ENCODE measurements around the gene MAGED4. TPM values are rescaled to one million over a fixed set of nuclear protein-coding genes. Genes with fewer than 3 reads are reported as not detected.
"Not testable (repeated sequence)": the region's sequence is repeated elsewhere in the genome, so short reads cannot be mapped to it uniquely, and the experiment has no call there.

MAGED4 gene, protein sequence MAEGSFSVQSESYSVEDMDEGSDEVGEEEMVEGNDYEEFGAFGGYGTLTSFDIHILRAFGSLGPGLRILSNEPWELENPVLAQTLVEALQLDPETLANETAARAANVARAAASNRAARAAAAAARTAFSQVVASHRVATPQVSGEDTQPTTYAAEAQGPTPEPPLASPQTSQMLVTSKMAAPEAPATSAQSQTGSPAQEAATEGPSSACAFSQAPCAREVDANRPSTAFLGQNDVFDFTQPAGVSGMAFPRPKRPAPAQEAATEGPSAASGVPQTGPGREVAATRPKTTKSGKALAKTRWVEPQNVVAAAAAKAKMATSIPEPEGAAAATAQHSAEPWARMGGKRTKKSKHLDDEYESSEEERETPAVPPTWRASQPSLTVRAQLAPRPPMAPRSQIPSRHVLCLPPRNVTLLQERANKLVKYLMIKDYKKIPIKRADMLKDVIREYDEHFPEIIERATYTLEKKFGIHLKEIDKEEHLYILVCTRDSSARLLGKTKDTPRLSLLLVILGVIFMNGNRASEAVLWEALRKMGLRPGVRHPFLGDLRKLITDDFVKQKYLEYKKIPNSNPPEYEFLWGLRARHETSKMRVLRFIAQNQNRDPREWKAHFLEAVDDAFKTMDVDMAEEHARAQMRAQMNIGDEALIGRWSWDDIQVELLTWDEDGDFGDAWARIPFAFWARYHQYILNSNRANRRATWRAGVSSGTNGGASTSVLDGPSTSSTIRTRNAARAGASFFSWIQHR
- under 1 TPM in 1 of 2 experiments, not detected in 1; 0.25 TPM for total RNA-seq

DNA sequence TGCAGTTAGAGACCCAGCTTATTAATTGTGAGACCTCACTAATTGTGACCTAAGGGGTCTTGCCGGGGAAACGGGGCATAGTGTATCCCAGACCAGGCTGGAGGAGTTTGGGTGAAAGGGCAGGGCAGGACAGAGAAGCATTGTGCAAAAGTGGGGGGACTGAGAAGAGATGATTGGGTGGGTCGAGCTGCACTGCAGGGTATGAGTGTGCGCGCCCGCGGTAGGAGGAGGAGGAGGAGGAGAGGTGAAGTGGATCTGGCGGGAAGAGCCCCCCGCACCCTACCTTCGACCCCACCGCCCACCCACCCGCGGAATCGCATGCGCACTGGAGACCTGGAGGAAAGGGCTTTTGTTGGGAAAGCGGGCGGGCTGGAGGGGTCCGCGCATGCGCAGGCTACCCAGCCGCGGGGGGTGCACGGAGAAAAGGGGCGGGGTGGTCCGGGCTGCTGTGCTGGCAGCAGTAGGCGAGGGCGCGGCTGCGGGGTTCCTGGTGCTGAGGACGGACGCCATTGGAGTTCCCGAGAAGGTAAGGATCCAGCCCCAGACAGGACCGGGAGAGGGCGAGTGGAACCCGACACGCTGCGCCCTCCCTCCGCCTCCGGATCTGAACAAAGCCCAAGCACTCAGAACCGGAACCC is at the start of gene MAGED4:
Gene MAGED4 (plus strand): TSS at position 449 of the 638 bp plus-strand sequence. CDS start 1,035 bp downstream, outside the sequence.
- H3K4me1 Mint-ChIP-seq (ENCODE audit: low read depth); H3K4me3 Mint-ChIP-seq; intact Hi-C loops (cut with micrococcal nuclease): not testable (repeated sequence)

DNA sequence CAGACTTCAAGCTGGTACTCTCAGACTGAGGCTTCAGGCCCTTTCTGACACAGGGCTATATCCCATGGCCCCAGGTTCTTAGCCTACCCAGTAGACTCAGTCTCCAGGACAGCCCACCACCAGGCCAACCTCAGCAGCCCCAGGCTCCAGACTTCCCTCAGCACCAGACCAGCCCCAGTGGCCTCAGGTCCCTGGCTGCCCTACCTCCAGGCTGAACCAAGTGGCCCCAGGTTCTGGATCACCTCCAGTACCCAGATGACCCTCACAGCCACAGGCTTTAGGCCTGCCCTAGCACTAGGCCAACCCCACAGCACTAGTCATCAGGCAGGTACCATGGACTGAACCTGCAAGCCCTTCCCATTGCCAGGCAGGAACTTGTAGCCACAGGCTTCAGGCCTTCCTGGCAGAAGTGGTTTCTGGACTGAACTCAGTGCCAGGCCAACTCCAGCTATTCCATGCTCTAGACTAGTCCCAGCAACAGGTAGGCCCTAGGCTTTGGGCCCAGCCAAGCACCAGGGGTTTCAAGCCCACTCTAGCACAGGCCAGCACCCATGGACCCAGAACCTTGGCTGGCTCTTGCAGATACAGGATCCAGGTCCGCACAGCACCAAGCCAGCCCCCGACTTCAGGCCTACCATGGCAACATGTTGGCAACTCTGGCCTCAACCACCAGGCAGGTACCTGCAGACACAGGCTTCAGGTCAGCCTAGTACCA is 45.7 kb upstream of the MAGED4 start:
- Mint-ChIP-seq H3K27me3 (ENCODE audit: low read depth) (no peaks in the 10 kb centered on the region), H3K27ac (no peak overlapping the region), H3K36me3 (ENCODE audit: low read depth) (no peaks in the 10 kb centered on the region), H3K4me3 (no peak overlapping the region), H3K9me3 (no peaks in the 10 kb centered on the region), H3K4me1 (ENCODE audit: low read depth) (no peaks in the 10 kb centered on the region)
- CTCF ChIA-PET = no interaction called here
- intact Hi-C loops (cut with micrococcal nuclease) = no loop called here
- DNase-seq = no peak

More for the DNA sequence above, at the start of gene MAGED4:
- CTCF ChIA-PET; DNase-seq; H3K27me3 Mint-ChIP-seq (ENCODE audit: low read depth); H3K36me3 Mint-ChIP-seq (ENCODE audit: low read depth); H3K27ac Mint-ChIP-seq; H3K9me3 Mint-ChIP-seq: not testable (repeated sequence)

DNA sequence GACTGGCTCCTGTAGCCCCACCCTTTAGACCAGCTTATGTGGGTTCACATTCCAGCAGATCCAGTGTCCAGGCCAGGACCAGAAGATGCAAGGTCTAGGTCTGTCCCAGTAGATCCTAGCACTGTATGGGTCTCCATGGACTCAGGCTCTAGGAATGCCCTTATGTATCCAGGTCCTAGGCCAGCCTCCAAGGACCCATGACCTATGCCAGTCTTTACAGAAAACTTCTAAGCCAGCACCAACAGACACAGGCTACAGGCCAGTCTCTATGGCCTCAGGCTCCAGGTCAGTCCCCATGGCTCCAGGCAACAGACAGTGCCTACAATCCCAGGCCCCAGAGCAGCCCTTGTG is 45.2 kb upstream of the MAGED4 start:
- CTCF ChIA-PET = no interaction called here
- H3K27ac Mint-ChIP-seq = no peak overlapping the region

DNA sequence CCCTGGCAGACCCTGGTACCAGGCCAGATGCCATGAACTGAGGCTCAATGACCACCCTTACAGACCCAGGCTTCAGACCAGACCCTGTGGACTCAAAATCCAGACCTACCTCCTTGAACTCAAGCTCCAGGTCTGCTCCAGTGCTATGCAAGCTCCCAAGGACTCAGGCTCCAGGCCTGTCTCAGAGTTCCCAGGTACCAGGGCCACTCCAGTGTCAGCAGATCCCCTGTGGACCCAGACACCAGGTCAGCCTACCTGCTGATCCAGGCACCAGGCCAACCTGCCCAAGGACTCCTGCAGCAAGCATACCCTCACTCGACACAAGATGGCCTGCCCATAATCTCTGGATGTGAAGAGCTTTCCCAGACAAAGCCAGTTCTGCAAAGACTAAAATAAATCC is 44.7 kb upstream of the MAGED4 start:
- no peak for DNase-seq
- Mint-ChIP-seq H3K9me3 (no peaks in the 10 kb centered on the region), H3K36me3 (ENCODE audit: low read depth) (no peaks in the 10 kb centered on the region), H3K27ac (no peak overlapping the region), H3K4me1 (ENCODE audit: low read depth) (no peaks in the 10 kb centered on the region), H3K4me3 (no peak overlapping the region), H3K27me3 (ENCODE audit: low read depth) (no peaks in the 10 kb centered on the region)
- CTCF ChIA-PET = no interaction called here
- intact Hi-C loops (cut with micrococcal nuclease) = no loop called here

More for the DNA sequence above, 45.2 kb upstream of the MAGED4 start:
- intact Hi-C loops (cut with micrococcal nuclease) = no loop called here
- Mint-ChIP-seq H3K9me3 (no peaks in the 10 kb centered on the region), H3K36me3 (ENCODE audit: low read depth) (no peaks in the 10 kb centered on the region), H3K4me1 (ENCODE audit: low read depth) (no peaks in the 10 kb centered on the region), H3K27me3 (ENCODE audit: low read depth) (no peaks in the 10 kb centered on the region), H3K4me3 (no peak overlapping the region)
- DNase-seq = no peak

DNA sequence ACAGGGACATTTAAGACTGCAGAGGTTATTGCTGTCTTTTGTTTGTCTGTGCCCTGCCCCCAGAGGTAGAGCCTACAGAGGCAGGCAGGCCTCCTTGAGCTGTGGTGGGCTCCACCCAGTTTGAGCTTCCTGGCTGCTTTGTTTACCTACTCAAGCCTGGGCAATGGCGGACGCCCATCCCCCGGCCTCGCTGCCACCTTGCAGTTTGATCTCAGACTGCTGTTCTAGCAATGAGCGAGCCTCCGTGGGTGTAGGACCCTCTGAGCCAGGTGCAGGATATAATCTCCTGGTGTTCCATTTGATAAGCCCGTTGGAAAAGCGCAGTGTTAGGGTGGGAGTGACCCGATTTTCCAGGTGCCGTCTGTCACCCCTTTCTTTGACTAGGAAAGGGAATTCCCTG is 34.0 kb upstream of the MAGED4 start:
- H3K27me3 Mint-ChIP-seq (ENCODE audit: low read depth); H3K9me3 Mint-ChIP-seq; H3K4me1 Mint-ChIP-seq (ENCODE audit: low read depth); CTCF ChIA-PET; intact Hi-C loops (cut with micrococcal nuclease); H3K36me3 Mint-ChIP-seq (ENCODE audit: low read depth); H3K27ac Mint-ChIP-seq; H3K4me3 Mint-ChIP-seq; DNase-seq: not testable (repeated sequence)

DNA sequence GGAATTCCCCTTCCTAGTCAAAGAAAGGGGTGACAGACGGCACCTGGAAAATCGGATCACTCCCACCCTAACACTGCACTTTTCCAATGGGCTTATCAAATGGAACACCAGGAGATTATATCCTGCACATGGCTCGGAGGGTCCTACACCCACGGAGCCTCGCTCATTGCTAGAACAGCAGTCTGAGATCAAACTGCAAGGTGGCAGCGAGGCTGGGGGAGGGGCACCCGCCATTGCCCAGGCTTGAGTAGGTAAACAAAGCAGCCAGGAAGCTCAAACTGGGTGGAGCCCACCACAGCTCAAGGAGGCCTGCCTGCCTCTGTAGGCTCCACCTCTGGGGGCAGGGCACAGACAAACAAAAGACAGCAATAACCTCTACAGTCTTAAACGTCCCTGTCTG is 24.5 kb upstream of the MAGED4 start:
- H3K27me3 Mint-ChIP-seq (ENCODE audit: low read depth); DNase-seq; H3K27ac Mint-ChIP-seq; intact Hi-C loops (cut with micrococcal nuclease); H3K36me3 Mint-ChIP-seq (ENCODE audit: low read depth); H3K4me3 Mint-ChIP-seq; CTCF ChIA-PET; H3K4me1 Mint-ChIP-seq (ENCODE audit: low read depth); H3K9me3 Mint-ChIP-seq: not testable (repeated sequence)

DNA sequence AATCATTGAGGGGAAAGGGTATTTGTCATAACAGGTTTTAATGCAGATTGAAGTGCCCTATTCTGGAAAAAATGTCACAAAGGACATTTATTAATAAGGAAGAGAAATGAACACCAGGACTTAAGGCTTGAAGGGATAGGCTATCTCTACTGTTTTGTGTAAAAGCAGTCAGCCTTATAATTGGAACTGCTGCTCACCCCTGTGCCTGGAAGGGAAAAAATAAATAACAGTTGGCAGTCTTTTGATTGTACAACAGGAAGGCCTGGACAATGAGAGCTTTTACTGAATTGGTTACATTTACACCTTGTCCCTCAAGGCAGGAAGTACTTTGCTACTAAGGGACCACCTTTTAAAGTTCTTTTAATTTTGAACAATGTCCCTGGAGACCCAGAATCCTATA is 17.8 kb upstream of the MAGED4 start:
- CTCF ChIA-PET = no interaction called here
- no peak for DNase-seq
- Mint-ChIP-seq H3K27ac (no peak overlapping the region), H3K36me3 (ENCODE audit: low read depth) (no peaks in the 10 kb centered on the region), H3K4me1 (ENCODE audit: low read depth) (no peaks in the 10 kb centered on the region), H3K4me3 (no peak overlapping the region), H3K27me3 (ENCODE audit: low read depth) (peaks cover 4% of the 10 kb centered on the region), H3K9me3 (no peaks in the 10 kb centered on the region)
- intact Hi-C loops (cut with micrococcal nuclease) = no loop called here

DNA sequence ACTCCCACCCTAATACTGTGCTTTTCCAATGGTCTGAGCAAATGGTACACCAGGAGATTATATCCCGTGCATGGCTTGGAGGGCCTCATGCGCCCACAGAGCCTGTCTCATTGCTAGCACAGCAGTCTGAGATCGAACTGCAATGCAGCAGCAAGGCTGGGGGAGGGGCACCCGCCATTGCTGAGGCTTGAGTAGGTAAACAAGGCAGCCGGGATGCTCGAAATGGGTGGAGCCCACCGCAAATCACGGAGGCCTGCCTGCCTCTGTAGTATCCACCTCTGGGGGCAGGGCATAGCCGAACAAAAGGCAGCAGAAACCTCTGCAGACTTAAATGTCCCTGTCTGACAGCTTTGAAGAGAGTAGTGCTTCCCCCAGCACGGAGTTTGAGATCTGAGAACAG is 13.6 kb upstream of the MAGED4 start:
- DNase-seq; H3K4me1 Mint-ChIP-seq (ENCODE audit: low read depth); intact Hi-C loops (cut with micrococcal nuclease); H3K36me3 Mint-ChIP-seq (ENCODE audit: low read depth); H3K27ac Mint-ChIP-seq; H3K9me3 Mint-ChIP-seq; H3K4me3 Mint-ChIP-seq; CTCF ChIA-PET: not testable (repeated sequence)
- H3K27me3 Mint-ChIP-seq (ENCODE audit: low read depth) = peaks cover 11% of the 10 kb centered on the region

DNA sequence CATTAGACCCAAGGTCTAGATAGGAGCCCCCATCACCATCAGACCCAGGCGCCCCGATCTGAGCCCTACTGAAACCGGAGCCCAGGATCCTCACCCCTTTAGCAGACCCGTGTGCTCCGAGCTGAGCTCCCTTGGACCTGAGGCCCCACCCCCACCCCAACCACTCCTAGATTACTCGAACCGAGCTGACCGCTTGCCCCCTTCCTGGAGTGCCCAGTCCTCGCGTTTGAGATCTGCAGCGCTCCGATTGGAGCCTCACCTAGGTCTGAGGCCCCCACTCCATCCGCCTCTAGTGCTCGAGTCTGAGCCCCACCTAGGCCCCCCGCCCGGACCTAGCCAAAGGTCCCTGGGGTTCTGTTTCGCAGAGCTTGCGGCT is 378 bp downstream of the MAGED4 start:
- H3K9me3 Mint-ChIP-seq; DNase-seq; H3K36me3 Mint-ChIP-seq (ENCODE audit: low read depth); intact Hi-C loops (cut with micrococcal nuclease); H3K27me3 Mint-ChIP-seq (ENCODE audit: low read depth); H3K4me3 Mint-ChIP-seq; CTCF ChIA-PET; H3K27ac Mint-ChIP-seq; H3K4me1 Mint-ChIP-seq (ENCODE audit: low read depth): not testable (repeated sequence)

DNA sequence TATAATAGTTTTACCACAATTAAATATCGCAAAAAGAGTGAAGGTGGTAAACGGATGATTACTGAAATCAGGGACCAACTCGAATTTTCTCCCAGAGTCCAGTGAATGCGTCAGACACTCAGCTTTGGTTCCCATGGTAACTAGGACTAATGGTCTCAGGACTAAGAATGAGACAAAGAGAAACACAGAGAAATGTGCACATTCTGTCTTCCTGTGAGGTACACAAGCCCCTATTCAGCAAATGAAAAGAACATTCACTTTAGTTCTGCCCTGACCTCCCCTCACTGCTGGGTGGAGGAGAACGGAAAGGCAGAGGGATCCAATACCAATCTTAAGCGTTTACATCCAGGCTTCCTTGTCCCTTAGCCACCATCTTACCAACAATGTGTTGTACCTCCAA is 26.7 kb downstream of the MAGED4 start:
- intact Hi-C loops (cut with micrococcal nuclease); H3K27me3 Mint-ChIP-seq (ENCODE audit: low read depth); DNase-seq; CTCF ChIA-PET; H3K27ac Mint-ChIP-seq; H3K4me1 Mint-ChIP-seq (ENCODE audit: low read depth); H3K4me3 Mint-ChIP-seq; H3K9me3 Mint-ChIP-seq; H3K36me3 Mint-ChIP-seq (ENCODE audit: low read depth): not testable (repeated sequence)

DNA sequence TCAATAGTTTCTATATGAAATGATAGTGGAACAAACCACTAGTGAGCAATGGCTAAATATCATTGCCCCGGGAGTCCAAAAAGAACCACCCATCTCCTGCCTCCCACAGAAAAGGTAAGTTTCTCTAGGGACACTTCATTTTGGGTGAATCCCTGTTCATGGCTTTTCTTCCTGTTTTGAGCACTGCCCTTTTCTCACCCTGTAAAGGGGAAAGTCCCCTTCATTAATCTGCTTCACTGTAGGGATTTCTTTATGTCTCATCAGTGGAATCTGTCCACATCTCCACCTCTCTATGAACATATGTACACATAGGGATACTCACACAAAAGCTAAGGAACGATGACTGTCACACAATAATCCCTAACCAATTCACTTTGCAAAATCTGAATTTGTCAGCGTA is 28.6 kb downstream of the MAGED4 start:
- Mint-ChIP-seq H3K4me1 (ENCODE audit: low read depth) (no peaks in the 10 kb centered on the region), H3K9me3 (no peaks in the 10 kb centered on the region), H3K4me3 (no peak overlapping the region), H3K36me3 (ENCODE audit: low read depth) (no peaks in the 10 kb centered on the region), H3K27ac (no peak overlapping the region), H3K27me3 (ENCODE audit: low read depth) (peaks cover 7% of the 10 kb centered on the region)
- no peak for DNase-seq
- intact Hi-C loops (cut with micrococcal nuclease) = no loop called here
- CTCF ChIA-PET = no interaction called here

DNA sequence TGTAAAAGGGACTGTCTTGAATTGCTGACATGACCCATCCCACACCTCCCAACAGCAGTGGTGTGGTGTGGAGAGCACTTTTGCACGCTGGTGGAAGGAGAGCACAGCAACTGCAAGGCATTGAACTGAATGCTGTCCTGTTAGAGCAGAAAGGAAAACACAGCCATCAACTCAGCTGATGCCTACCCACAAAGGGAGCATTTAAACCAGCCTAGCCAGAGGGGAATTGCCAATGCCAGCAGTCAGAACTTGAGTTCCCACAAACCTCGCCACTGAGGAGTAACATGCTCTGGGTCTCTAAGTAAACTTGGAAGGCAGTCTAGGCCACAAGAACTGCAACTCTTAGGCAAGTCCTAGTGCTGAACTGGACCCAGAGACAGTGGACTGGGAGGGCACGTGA is 31.9 kb downstream of the MAGED4 start:
- Mint-ChIP-seq H3K27ac (no peak overlapping the region), H3K9me3 (peaks cover 3% of the 10 kb centered on the region), H3K4me3 (no peak overlapping the region), H3K4me1 (ENCODE audit: low read depth) (no peaks in the 10 kb centered on the region), H3K27me3 (ENCODE audit: low read depth) (peaks cover 7% of the 10 kb centered on the region), H3K36me3 (ENCODE audit: low read depth) (no peaks in the 10 kb centered on the region)
- intact Hi-C loops (cut with micrococcal nuclease) = no loop called here
- CTCF ChIA-PET = no interaction called here
- no peak for DNase-seq

Data from activated naive CD4-positive, alpha-beta T cell treated with anti-CD3 and anti-CD28 coated beads for 36 hours (primary cell).